Common myeloid progenitor, CD34-positive (primary cell): Measurements from ENCODE around the gene PROCA1.
"Not testable (repeated sequence)": the region's sequence is repeated elsewhere in the genome, so short reads cannot be mapped to it uniquely, and the experiment has no call there.

ENCODE experiments used
- CTCF ChIA-PET: fragments of 350-600 bp; sonication (Branson Sonifier 250); formaldehyde crosslinking; loops from one replicate; lab custom pipeline; 2021; ENCODE audit warnings: antibody characterized with exemption; lab: Charles Lee
- POLR2A ChIA-PET: fragments of 350-600 bp; sonication (Branson Sonifier 250); formaldehyde crosslinking; loops from one replicate; lab custom pipeline; 2021; ENCODE audit warnings: antibody characterized with exemption; lab: Charles Lee
- DNase-seq, 3 donors: peaks; one replicate each; pipeline versions ENCODE4 v3.0.0 to v3.0.0-alpha.2; 2013
- H3K27ac ChIP-seq, 2 experiments: 1 replicate in 1 of 2; 2 replicates in 1 of 2; pipeline ENCODE4 v1.7.0; 2013; ENCODE audit warnings: inconsistent platforms in 2 of 2, low read length in 2 of 2, mild to moderate bottlenecking in 2 of 2, low read depth in 1 of 2, moderate library complexity in 1 of 2; ENCODE audit not compliant: severe bottlenecking in 2 of 2, insufficient read depth in 1 of 2, poor library complexity in 1 of 2
- H3K27me3 ChIP-seq, 5 experiments: replicated peaks in 2 of 5; 1 replicate in 3 of 5; 2 replicates in 2 of 5; pipeline versions ENCODE4 v1.6.1 to v1.7.0; 2013; ENCODE audit warnings: low read length in 4 of 5, mild to moderate bottlenecking in 2 of 5, moderate library complexity in 2 of 5, inconsistent platforms in 1 of 5; ENCODE audit not compliant: insufficient read depth in 5 of 5, control insufficient read depth in 4 of 5
- H3K36me3 ChIP-seq, 4 experiments: 1 replicate in 2 of 4; 2 replicates in 2 of 4; pipeline versions ENCODE4 v1.6.1 to v1.7.0; 2013; ENCODE audit warnings: low read length in 3 of 4, control low read depth in 1 of 4, mild to moderate bottlenecking in 1 of 4; ENCODE audit not compliant: control insufficient read depth in 4 of 4, insufficient read depth in 4 of 4
- H3K4me1 ChIP-seq, 4 experiments: 1 replicate in 3 of 4; 2 replicates in 1 of 4; pipeline versions ENCODE4 v1.6.1 to v1.7.1; 2013; ENCODE audit warnings: low read length in 3 of 4, mild to moderate bottlenecking in 3 of 4, control low read depth in 1 of 4, inconsistent platforms in 1 of 4, moderate library complexity in 1 of 4; ENCODE audit not compliant: control insufficient read depth in 4 of 4, insufficient read depth in 4 of 4; ENCODE audit errors: control extremely low read depth in 1 of 4
- H3K4me3 ChIP-seq, 7 experiments: 1 replicate in 4 of 7; 2 replicates in 3 of 7; pipeline versions ENCODE4 v1.5.1 to v1.7.0; 2013; ENCODE audit warnings: mild to moderate bottlenecking in 7 of 7, low read length in 6 of 7, moderate library complexity in 6 of 7, inconsistent platforms in 2 of 7, low read depth in 2 of 7, control low read depth in 1 of 7; ENCODE audit not compliant: insufficient read depth in 4 of 7, control insufficient read depth in 1 of 7; ENCODE audit errors: extremely low read depth in 1 of 7
- H3K9me3 ChIP-seq, 5 experiments: 1 replicate in 4 of 5; 2 replicates in 1 of 5; pipeline versions ENCODE4 v1.6.1 to v1.7.1; 2013; ENCODE audit warnings: low read length in 4 of 5, mild to moderate bottlenecking in 2 of 5, inconsistent platforms in 1 of 5, low read depth in 1 of 5, moderate library complexity in 1 of 5; ENCODE audit not compliant: control insufficient read depth in 4 of 5, insufficient read depth in 2 of 5; ENCODE audit errors: control extremely low read depth in 1 of 5
- WGBS: methylation state at CpG from one replicate; pipeline ENCODE4 v1.1.5; 2013; ENCODE audit not compliant: insufficient coverage; 5-methylcytosine and 5-hydroxymethylcytosine counted together

The PROCA1 gene

DNA sequence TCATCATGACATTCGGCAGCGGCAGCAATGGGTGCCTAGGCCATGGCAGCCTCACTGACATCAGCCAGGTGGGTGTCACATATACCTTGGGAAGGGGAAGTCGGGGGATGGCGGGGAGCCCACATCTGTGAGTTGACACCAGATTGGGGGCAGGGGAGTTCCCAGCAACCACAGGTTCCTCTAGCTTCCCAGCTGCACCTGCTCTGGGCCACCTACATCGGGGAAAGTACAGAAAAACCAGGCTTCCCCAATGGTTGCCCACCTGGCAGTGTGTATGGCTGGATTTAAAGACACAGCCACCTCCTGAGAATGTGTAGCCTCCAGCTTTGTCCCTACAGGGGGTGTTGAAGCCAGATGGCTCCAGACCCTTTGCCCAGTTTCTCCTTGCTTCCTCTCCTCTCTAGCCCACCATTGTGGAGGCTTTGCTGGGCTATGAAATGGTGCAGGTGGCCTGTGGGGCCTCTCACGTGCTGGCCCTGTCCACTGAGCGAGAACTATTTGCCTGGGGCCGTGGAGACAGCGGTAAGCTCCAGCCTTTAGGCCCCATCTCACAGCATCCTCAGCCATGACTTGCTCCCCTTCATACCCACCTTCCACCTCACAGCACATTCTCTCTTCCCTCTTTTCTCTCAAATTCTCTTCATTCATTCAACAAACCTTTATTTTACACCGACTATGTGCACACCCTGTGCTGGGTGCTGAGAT is 27.1 kb upstream of the PROCA1 start:
- no peak overlapping the region for H3K4me3 ChIP-seq
- ChIA-PET CTCF (interaction anchor here (18.9 kb wide), 1 partner anchor 12 kb away, joined by 507 read pairs; the partner anchor contains the start of genes NEK8, RPL23A and TLCD1), POLR2A (interaction anchor here (0.5 to 0.7 kb wide), 2 partner anchors 10 to 24 kb away, joined by 3 to 4 read pairs; partner anchors contain the start of gene NEK8)
- 72% methylated on average over 6 of the region's 10 CpGs for WGBS
- H3K9me3 ChIP-seq = peaks cover 0 to 3% (median 0%) of the 10 kb centered on the region in 5 experiments
- H3K4me1 ChIP-seq = peaks cover 3 to 55% (median 50%) of the 10 kb centered on the region in 4 experiments
- H3K27me3 ChIP-seq = no peaks in the 10 kb centered on the region
- peak; percentile 65 to 95 (median 92) for DNase-seq
- no peak overlapping the region for H3K27ac ChIP-seq
- peaks cover 0 to 5% (median 4%) of the 10 kb centered on the region in 4 experiments for H3K36me3 ChIP-seq

DNA sequence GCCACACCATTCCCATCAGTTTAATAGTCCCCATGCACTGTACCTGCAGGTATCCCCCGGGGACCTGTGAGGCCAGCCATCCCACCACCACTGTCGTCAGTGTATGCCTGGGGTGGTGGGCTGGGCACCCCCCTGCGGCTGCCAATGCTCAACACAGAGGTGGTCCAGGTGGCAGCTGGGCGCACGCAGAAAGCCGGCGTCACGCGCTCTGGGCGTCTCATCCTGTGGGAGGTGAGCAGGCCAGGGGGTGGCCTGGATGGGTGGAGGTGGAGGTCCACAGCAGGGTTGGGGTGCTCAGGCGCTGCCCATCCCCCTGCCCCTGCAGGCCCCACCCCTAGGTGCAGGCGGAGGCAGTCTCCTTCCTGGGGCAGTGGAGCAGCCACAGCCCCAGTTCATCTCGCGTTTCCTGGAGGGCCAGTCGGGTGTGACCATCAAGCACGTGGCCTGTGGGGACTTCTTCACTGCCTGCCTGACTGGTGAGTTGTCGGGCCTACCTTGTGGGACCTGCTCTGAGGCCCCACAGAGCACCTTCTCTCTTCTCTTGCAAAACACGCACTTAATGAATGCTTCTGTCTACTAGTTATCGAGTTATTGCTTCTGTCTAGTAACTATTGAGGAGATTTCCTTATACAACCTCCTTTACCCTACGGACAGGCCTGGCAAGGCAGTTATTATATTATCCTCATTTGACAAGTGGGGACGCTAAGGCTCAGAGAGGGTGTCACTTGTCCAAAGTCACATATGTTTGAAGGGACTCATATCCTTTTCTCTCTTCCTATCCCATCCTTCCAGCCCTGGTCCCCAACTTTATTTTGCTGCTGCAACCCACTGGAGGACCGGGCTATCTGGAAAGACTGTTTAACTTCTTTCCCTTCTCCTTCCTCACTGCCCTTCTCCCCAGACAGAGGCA is 26.3 kb upstream of the PROCA1 start:
- Histone ChIP-seq H3K4me1 (peaks cover 3 to 49% (median 44%) of the 10 kb centered on the region in 4 experiments), H3K9me3 (peaks cover 0 to 3% (median 0%) of the 10 kb centered on the region in 5 experiments), H3K27me3 (no peaks in the 10 kb centered on the region), H3K4me3 (no peak overlapping the region), H3K36me3 (peaks cover 0 to 5% (median 4%) of the 10 kb centered on the region in 4 experiments), H3K27ac (no peak overlapping the region)
- POLR2A ChIA-PET = interaction anchor here (0.5 kb wide), 1 partner anchor 25 kb away, joined by 3 read pairs; no protein-coding TSS in a partner anchor
- 96% methylated on average over 14 of the region's 22 CpGs for WGBS
- CTCF ChIA-PET = interaction anchor here (1.0 to 18.9 kb wide), 2 partner anchors 11 to 12 kb away, joined by 3 to 507 read pairs; partner anchors contain the start of genes NEK8, RPL23A and TLCD1
- DNase-seq = peak in 1 of 3 donors; percentile 44

DNA sequence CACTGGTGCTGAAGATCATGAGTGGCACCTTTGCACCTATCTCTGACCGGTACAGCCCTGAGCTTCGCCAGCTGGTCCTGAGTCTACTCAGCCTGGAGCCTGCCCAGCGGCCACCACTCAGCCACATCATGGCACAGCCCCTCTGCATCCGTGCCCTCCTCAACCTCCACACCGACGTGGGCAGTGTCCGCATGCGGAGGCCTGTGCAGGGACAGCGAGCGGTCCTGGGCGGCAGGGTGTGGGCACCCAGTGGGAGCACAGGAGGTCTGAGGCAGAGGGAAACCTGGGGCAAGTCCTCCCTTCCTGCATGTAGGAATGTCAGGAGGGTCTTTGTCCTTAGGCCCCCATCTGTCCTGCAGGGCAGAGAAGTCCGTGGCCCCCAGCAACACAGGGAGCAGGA is 25.6 kb upstream of the PROCA1 start:
- Histone ChIP-seq H3K27ac (no peak overlapping the region), H3K36me3 (peaks cover 0 to 5% (median 4%) of the 10 kb centered on the region in 4 experiments), H3K9me3 (peaks cover 0 to 3% (median 0%) of the 10 kb centered on the region in 5 experiments), H3K27me3 (no peaks in the 10 kb centered on the region), H3K4me1 (peaks cover 3 to 42% (median 37%) of the 10 kb centered on the region in 4 experiments), H3K4me3 (no peak overlapping the region)
- 96% methylated on average over 8 of the region's 12 CpGs for WGBS
- CTCF ChIA-PET = interaction anchor here (0.6 to 18.9 kb wide), 3 partner anchors 10 to 46 kb away, joined by 3 to 507 read pairs (median 3); partner anchors contain the start of genes NEK8, RPL23A and TLCD1
- POLR2A ChIA-PET = no interaction called here
- DNase-seq = no peak

DNA sequence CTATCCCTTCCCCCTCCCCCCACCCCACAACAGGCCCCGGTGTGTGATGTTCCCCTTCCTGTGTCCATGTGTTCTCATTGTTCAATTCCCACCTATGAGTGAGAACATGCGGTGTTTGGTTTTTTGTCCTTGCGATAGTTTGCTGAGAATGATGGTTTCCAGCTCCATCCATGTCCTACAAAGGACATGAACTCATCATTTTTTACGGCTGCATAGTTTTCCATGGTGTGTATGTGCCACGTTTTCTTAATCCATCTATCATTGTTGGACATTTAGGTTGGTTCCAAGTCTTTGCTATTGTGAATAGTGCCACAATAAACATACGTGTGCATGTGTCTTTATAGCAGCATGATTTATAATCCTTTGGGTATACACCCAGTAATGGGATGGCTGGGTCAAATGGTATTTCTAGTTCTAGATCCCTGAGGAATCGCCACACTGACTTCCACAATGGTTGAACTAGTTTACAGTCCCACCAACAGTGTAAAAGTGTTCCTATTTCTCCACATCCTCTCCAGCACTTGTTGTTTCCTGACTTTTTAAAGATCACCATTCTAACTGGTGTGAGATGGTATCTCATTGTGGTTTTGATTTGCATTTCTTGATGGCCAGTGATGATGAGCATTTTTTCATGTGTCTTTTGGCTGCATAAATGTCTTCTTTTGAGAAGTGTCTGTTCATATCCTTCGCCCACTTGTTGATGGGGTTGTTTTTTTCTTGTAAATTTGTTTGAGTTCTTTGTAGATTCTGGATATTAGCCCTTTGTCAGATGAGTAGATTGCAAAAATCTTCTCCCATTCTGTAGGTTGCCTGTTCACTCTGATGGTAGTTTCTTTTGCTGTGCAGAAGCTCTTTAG is 24.5 kb upstream of the PROCA1 start:
- WGBS = no CpG with 5 or more reads among the region's 8 CpGs
- H3K27ac ChIP-seq, POLR2A ChIA-PET, H3K27me3 ChIP-seq, DNase-seq, H3K9me3 ChIP-seq, H3K36me3 ChIP-seq, H3K4me3 ChIP-seq: not testable (repeated sequence)
- H3K4me1 ChIP-seq = peaks cover 3 to 31% (median 25%) of the 10 kb centered on the region in 4 experiments
- CTCF ChIA-PET = interaction anchor here (0.6 to 18.9 kb wide), 4 partner anchors 9 to 45 kb away, joined by 3 to 507 read pairs (median 256); partner anchors contain the start of genes NEK8, RPL23A, TLCD1 and TRAF4

DNA sequence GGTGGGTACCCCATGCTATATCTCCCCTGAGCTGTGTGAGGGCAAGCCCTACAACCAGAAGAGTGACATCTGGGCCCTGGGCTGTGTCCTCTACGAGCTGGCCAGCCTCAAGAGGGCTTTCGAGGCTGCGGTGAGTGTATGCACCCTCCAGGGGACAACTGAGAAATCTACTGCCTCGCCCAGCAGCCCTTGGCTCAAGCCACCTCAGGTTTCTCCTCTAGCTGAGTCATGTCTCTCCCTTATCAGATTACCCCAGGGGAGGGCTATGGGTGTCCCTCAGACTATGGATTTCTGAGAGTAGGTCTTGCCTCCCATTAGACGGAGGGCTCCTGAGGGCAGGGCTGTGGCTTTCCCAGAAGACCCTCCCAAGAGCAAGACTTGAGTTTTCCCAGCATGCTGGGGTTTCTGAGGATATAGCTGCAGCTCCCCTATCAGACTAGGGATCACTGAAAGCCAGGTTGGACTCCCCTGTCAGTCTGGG is 23.6 kb upstream of the PROCA1 start:
- Histone ChIP-seq H3K4me3 (no peak overlapping the region), H3K9me3 (peaks cover 0 to 3% (median 0%) of the 10 kb centered on the region in 5 experiments), H3K36me3 (peaks cover 0 to 5% (median 4%) of the 10 kb centered on the region in 4 experiments), H3K4me1 (peaks cover 3 to 22% (median 17%) of the 10 kb centered on the region in 4 experiments), H3K27me3 (no peaks in the 10 kb centered on the region), H3K27ac (peak overlapping the region in 1 of 2 experiments; percentile 15)
- 84% methylated on average over 3 of the region's 5 CpGs for WGBS
- ChIA-PET CTCF (interaction anchor here (1.5 to 17.9 kb wide), 2 partner anchors 9 to 11 kb away, joined by 4 to 507 read pairs; partner anchors contain the start of genes TLCD1 and TRAF4), POLR2A (no interaction called here)
- no peak for DNase-seq
